Right forelimb (tissue), 1 donor: ENCODE measurements around the gene SOAT2.
"Not testable (repeated sequence)": the region's sequence is repeated elsewhere in the genome, so short reads cannot be mapped to it uniquely, and the experiment has no call there.

Source experiments
- DNase-seq: peaks from one replicate; pipeline ENCODE4 v3.0.0-alpha.2; 2018

The SOAT2 gene

GRCh38 chr12:53090105-53090504 is 13.2 kb upstream of the SOAT2 start:
- DNase-seq = no peak

- no peak for DNase-seq
Measured at GRCh38 chr12:53090554-53090953, 12.7 kb upstream of the SOAT2 start.

GRCh38 chr12:53091756-53092155 is 11.5 kb upstream of the SOAT2 start:
- no peak for DNase-seq

- no peak for DNase-seq
Measured at GRCh38 chr12:53093777-53094393, 9.4 kb upstream of the SOAT2 start.

GRCh38 chr12:53094394-53094787 is 8.9 kb upstream of the SOAT2 start:
- DNase-seq = no peak

GRCh38 chr12:53094796-53095595 is 8.3 kb upstream of the SOAT2 start:
- not testable (repeated sequence) for DNase-seq

GRCh38 chr12:53095596-53095895 is 7.7 kb upstream of the SOAT2 start:
- not testable (repeated sequence) for DNase-seq

GRCh38 chr12:53096089-53096741 is 7.1 kb upstream of the SOAT2 start:
- DNase-seq = peak; percentile 73

GRCh38 chr12:53096759-53097158 is 6.5 kb upstream of the SOAT2 start:
- DNase-seq = no peak

GRCh38 chr12:53097207-53097563 is 6.1 kb upstream of the SOAT2 start:
- peak; percentile 84 for DNase-seq

GRCh38 chr12:53097564-53098353 is 5.5 kb upstream of the SOAT2 start, which contains the start of gene IGFBP6:
Gene IGFBP6 (plus strand): TSS chr12:53097667. CDS start chr12:53097718, 51 bp downstream.
- peak; percentile 77 for DNase-seq

- DNase-seq = no peak
Measured at GRCh38 chr12:53098354-53098981, 4.8 kb upstream of the SOAT2 start.

GRCh38 chr12:53099071-53099882 is 4.0 kb upstream of the SOAT2 start:
- DNase-seq = peak; percentile 94

GRCh38 chr12:53100466-53101151 is 2.7 kb upstream of the SOAT2 start:
- DNase-seq = no peak

GRCh38 chr12:53101266-53101665 is 2.0 kb upstream of the SOAT2 start:
- DNase-seq = no peak

GRCh38 chr12:53101931-53102781 is 1.1 kb upstream of the SOAT2 start:
- no peak for DNase-seq

- DNase-seq = no peak
Measured at GRCh38 chr12:53103860-53104305, 597 bp downstream of the SOAT2 start.

- no peak for DNase-seq
Measured at GRCh38 chr12:53105256-53105655, 2.0 kb downstream of the SOAT2 start.

- DNase-seq = no peak
Measured at GRCh38 chr12:53105712-53106439, 2.6 kb downstream of the SOAT2 start.
